D721Med (cell line): Measurements from ENCODE around the gene MSL3.

ENCODE experiments used
- DNase-seq: peaks from one replicate; pipeline ENCODE4 v3.0.0; 2011; ENCODE audit warnings: low spot score; ENCODE audit not compliant: insufficient read length
- FAIRE-seq: peaks from 2 replicates; lab custom pipeline; 2011; peaks lifted over from hg19 to GRCh38; lab: Jason Lieb, UNC
- CTCF ChIP-seq: IDR thresholded peaks from 2 replicates; pipeline ENCODE4 v1.5.1; 2012; ENCODE audit warnings: mild to moderate bottlenecking, control low read depth; ENCODE audit not compliant: insufficient read depth; ENCODE audit errors: missing control alignments

The MSL3 gene

GRCh38 chrX:11753668-11754067, 4.4 kb upstream of the MSL3 start:
- TF ChIP-seq CTCF = no peak
- FAIRE-seq = no peak
- DNase-seq = no peak

- DNase-seq (no peak), FAIRE-seq (no peak)
- TF ChIP-seq CTCF = no peak
Measured at GRCh38 chrX:11754958-11755645, 2.9 kb upstream of the MSL3 start.

GRCh38 chrX:11755724-11756123, 2.3 kb upstream of the MSL3 start:
- no peak for TF ChIP-seq CTCF
- DNase-seq = no peak
- FAIRE-seq = no peak

GRCh38 chrX:11756354-11757318, 1.4 kb upstream of the MSL3 start:
- DNase-seq (no peak), FAIRE-seq (no peak)
- no peak for TF ChIP-seq CTCF

GRCh38 chrX:11757397-11757718, 679 bp upstream of the MSL3 start:
- no peak for FAIRE-seq
- no peak for DNase-seq
- no peak for TF ChIP-seq CTCF

- FAIRE-seq (no peak), DNase-seq (peak; percentile 24)
Measured at GRCh38 chrX:11758400-11759171, 549 bp downstream of the MSL3 start.

More at GRCh38 chrX:11758400-11759171, 549 bp downstream of the MSL3 start:
- peak; percentile 19 for TF ChIP-seq CTCF
